ENCODE data around the gene UQCRH. TPM values are rescaled to one million over a fixed set of nuclear protein-coding genes. Genes with fewer than 3 reads are reported as not detected.

Gene UQCRH
- total RNA-seq, 1 experiment from 2014 or later = 663 TPM

GRCh38 chr1:46340404-46341221 is 37.1 kb downstream of the UQCRH start, which contains the start of gene NSUN4 (continued):
- TF ChIP-seq ZNF532 (CRISPR knock-in tag; IDR thresholded peaks at IDR 0.05; ENCODE audit: borderline replicate concordance) = no peak
- no peak for TF ChIP-seq RORB (CRISPR knock-in tag; IDR thresholded peaks at IDR 0.05)
- peak; percentile 77 for TF ChIP-seq FOXK1 (CRISPR knock-in tag; IDR thresholded peaks at IDR 0.05)
- TF ChIP-seq ZBTB21 (CRISPR knock-in tag; IDR thresholded peaks at IDR 0.05; ENCODE audit: borderline replicate concordance) = peak; percentile 99
- TF ChIP-seq ARID4B (CRISPR knock-in tag; IDR thresholded peaks at IDR 0.05; ENCODE audit: borderline replicate concordance) = peak; percentile 77
- no peak for TF ChIP-seq AR (CRISPR knock-in tag; IDR thresholded peaks at IDR 0.05)
- TF ChIP-seq KAT7 (CRISPR knock-in tag; IDR thresholded peaks at IDR 0.05; ENCODE audit: borderline replicate concordance) = peak; percentile 89; the same call in 1 of the 2 replicates
- no peak for TF ChIP-seq ZNF671 (CRISPR knock-in tag; IDR thresholded peaks at IDR 0.05)
- peak; percentile 62; the same call in 1 of the 2 replicates for TF ChIP-seq CREM (CRISPR knock-in tag; IDR thresholded peaks at IDR 0.05)
- TF ChIP-seq JUN (CRISPR knock-in tag; IDR thresholded peaks at IDR 0.05) = peak; percentile 45; the same call in 1 of the 2 replicates
- TF ChIP-seq ESRRA (CRISPR knock-in tag; IDR thresholded peaks at IDR 0.05; ENCODE audit: borderline replicate concordance) = peak; percentile 35; the same call in 1 of the 2 replicates
- no peak for TF ChIP-seq ZNF425 (CRISPR knock-in tag; conservative IDR thresholded peaks at IDR 0.05)
- TF ChIP-seq FOXP4 (CRISPR knock-in tag; IDR thresholded peaks at IDR 0.05) = 0 out of 2 replicates have a peak, but pooled peaks have one; percentile 47
- no peak for TF ChIP-seq SOX15 (CRISPR knock-in tag; IDR thresholded peaks at IDR 0.05)
- no peak for TF ChIP-seq IRF2 (CRISPR knock-in tag; IDR thresholded peaks at IDR 0.05; ENCODE audit: borderline replicate concordance, low read depth)
- TF ChIP-seq RELA (CRISPR knock-in tag; IDR thresholded peaks at IDR 0.05; ENCODE audit: borderline replicate concordance) = no peak
- TF ChIP-seq PRDM15 (CRISPR knock-in tag; IDR thresholded peaks at IDR 0.05) = peak; percentile 87
- TF ChIP-seq NR1H2 (CRISPR knock-in tag; IDR thresholded peaks at IDR 0.05) = no peak
